IPS DF 6.9 (cell line): ENCODE measurements around the gene GAL.

ENCODE experiments used
- DNase-seq: peaks from one replicate; pipeline ENCODE4 v3.0.0-alpha.2; 2013; ENCODE audit warnings: low read depth, low spot score
- H3K27ac ChIP-seq: one replicate; pipeline ENCODE4 v1.5.1; 2013; ENCODE audit warnings: low read length, control low read depth
- H3K27me3 ChIP-seq: 2 replicates; pipeline ENCODE4 v1.6.1; 2013; ENCODE audit warnings: mild to moderate bottlenecking, low read length; ENCODE audit not compliant: control insufficient read depth, insufficient read depth
- H3K36me3 ChIP-seq: 2 replicates; pipeline ENCODE4 v1.6.1; 2013; ENCODE audit warnings: low read length; ENCODE audit not compliant: control insufficient read depth, insufficient read depth
- H3K4me1 ChIP-seq: 2 replicates; pipeline ENCODE4 v1.6.1; 2013; ENCODE audit warnings: low read length; ENCODE audit not compliant: control insufficient read depth, insufficient read depth
- H3K4me3 ChIP-seq: 2 replicates; pipeline ENCODE4 v1.5.1; 2013; ENCODE audit warnings: mild to moderate bottlenecking, low read length
- H3K9me3 ChIP-seq: 2 replicates; pipeline ENCODE4 v1.6.1; 2013; ENCODE audit warnings: low read length, inconsistent platforms; ENCODE audit not compliant: control insufficient read depth, insufficient read depth
- whole genome bisulfite sequencing: extraction: QIAGEN DNeasy Blood & Tissue Kit; methylation state at CpG from one replicate; pipeline ENCODE4 v1.1.7; 2013; ENCODE audit warnings: mixed read lengths, missing lambda C conversion rate; ENCODE audit not compliant: insufficient read length, insufficient coverage; 5-methylcytosine and 5-hydroxymethylcytosine counted together

GAL gene

GRCh38 chr11:68735125-68735524 is 50.8 kb downstream of the GAL start:
- DNase-seq = no peak
- Histone ChIP-seq H3K4me3 (no peak overlapping the region), H3K4me1 (no peaks in the 10 kb centered on the region), H3K27ac (no peak overlapping the region), H3K9me3 (no peaks in the 10 kb centered on the region), H3K27me3 (no peaks in the 10 kb centered on the region), H3K36me3 (peaks cover 5% of the 10 kb centered on the region)
- WGBS = no CpG with 5 or more reads among the region's 6 CpGs

GRCh38 chr11:68735646-68736045 is 51.3 kb downstream of the GAL start:
- WGBS = no CpG with 5 or more reads among the region's 6 CpGs
- no peak for DNase-seq
- Histone ChIP-seq H3K36me3 (peaks cover 5% of the 10 kb centered on the region), H3K9me3 (no peaks in the 10 kb centered on the region), H3K27me3 (no peaks in the 10 kb centered on the region), H3K4me1 (no peaks in the 10 kb centered on the region), H3K27ac (no peak overlapping the region), H3K4me3 (no peak overlapping the region)
